GM23338 (cell line): ENCODE results near the gene RASGRP4. TPM values are rescaled to one million over a fixed set of nuclear protein-coding genes. Genes with fewer than 3 reads are reported as not detected.
A peak's percentile ranks its signal among the peaks of the same experiment; 100 is the strongest.

Experiments used
- ATAC-seq: fragments of 200-7000 bp; cut with Tn5 transposase; 3 replicates; pipeline ENCODE4 v1.9.1; 2020
- DNase-seq: peaks from one replicate; pipeline ENCODE4 v3.0.0-alpha.2; 2015; ENCODE audit warnings: low spot score
- H2AFZ ChIP-seq: fragments of 200-600 bp; sonication (generic); 2 replicates; pipeline ENCODE4 v1.8.0; 2016; ENCODE audit warnings: antibody characterized with exemption, mild to moderate bottlenecking, moderate library complexity
- H3F3A ChIP-seq: fragments of 200-600 bp; sonication (generic); replicated peaks from 2 replicates; pipeline ENCODE4 v1.8.0; 2017; ENCODE audit warnings: antibody characterized with exemption, mixed run types, low read depth
- H3K27ac ChIP-seq: fragments of 200-600 bp; sonication (generic); 2 replicates; pipeline ENCODE4 v1.6.1; 2016; ENCODE audit warnings: low read depth
- H3K27me3 ChIP-seq: fragments of 200-600 bp; sonication (generic); 2 replicates; pipeline ENCODE4 v1.8.0; 2016; ENCODE audit warnings: mild to moderate bottlenecking, mixed run types, moderate library complexity; ENCODE audit not compliant: insufficient read depth
- H3K36me3 ChIP-seq: fragments of 200-600 bp; sonication (generic); 2 replicates; pipeline ENCODE4 v1.8.0; 2016; ENCODE audit warnings: mild to moderate bottlenecking; ENCODE audit not compliant: insufficient read depth
- H3K4me1 ChIP-seq: fragments of 200-600 bp; sonication (generic); 2 replicates; pipeline ENCODE4 v1.8.0; 2016; ENCODE audit warnings: mild to moderate bottlenecking, moderate library complexity; ENCODE audit not compliant: insufficient read depth
- H3K4me2 ChIP-seq: fragments of 200-600 bp; sonication (generic); 2 replicates; pipeline ENCODE4 v1.7.1; 2017; ENCODE audit warnings: mixed run types
- H3K4me3 ChIP-seq: fragments of 200-600 bp; sonication (generic); 2 replicates; pipeline ENCODE4 v1.6.1; 2016; ENCODE audit warnings: mixed run types
- H3K79me2 ChIP-seq: fragments of 200-600 bp; sonication (generic); replicated peaks from 2 replicates; pipeline ENCODE4 v1.8.0; 2017; ENCODE audit warnings: mild to moderate bottlenecking; ENCODE audit not compliant: insufficient read depth
- H3K9me2 ChIP-seq: fragments of 200-600 bp; sonication (generic); 2 replicates; pipeline ENCODE4 v1.8.0; 2017; ENCODE audit not compliant: insufficient read depth
- H4K20me1 ChIP-seq: fragments of 200-600 bp; sonication (generic); replicated peaks from 2 replicates; pipeline ENCODE4 v1.8.0; 2017; ENCODE audit warnings: mild to moderate bottlenecking; ENCODE audit not compliant: insufficient read depth
- H3K27ac Mint-ChIP-seq: 2 replicates; pipeline ENCODE4 v1.8.0; 2020; ENCODE audit warnings: inconsistent platforms, mild to moderate bottlenecking, moderate library complexity, mixed read lengths
- H3K27me3 Mint-ChIP-seq: 3 replicates; pipeline ENCODE4 v1.8.0; 2022; ENCODE audit warnings: low read depth, mild to moderate bottlenecking, moderate library complexity, mixed read lengths, inconsistent platforms; ENCODE audit not compliant: insufficient read depth, poor library complexity
- H3K36me3 Mint-ChIP-seq: 3 replicates; pipeline ENCODE4 v1.8.0; 2021; ENCODE audit warnings: low read depth, mild to moderate bottlenecking, inconsistent platforms, moderate library complexity, mixed read lengths
- H3K4me1 Mint-ChIP-seq: 3 replicates; pipeline ENCODE4 v1.8.0; 2020; ENCODE audit warnings: mild to moderate bottlenecking, inconsistent platforms, mixed read lengths
- H3K4me3 Mint-ChIP-seq: 3 replicates; pipeline ENCODE4 v1.8.0; 2021; ENCODE audit warnings: moderate library complexity, mild to moderate bottlenecking, inconsistent platforms, mixed read lengths
- H3K9me3 Mint-ChIP-seq: 3 replicates; pipeline ENCODE4 v1.8.0; 2020; ENCODE audit warnings: moderate library complexity, mild to moderate bottlenecking, inconsistent platforms, mixed read lengths
- CREB1 ChIP-seq: fragments of 250-450 bp; sonication (Bioruptor Pico); IDR thresholded peaks from 2 replicates; pipeline ENCODE4 v1.5.0; 2020; ENCODE audit warnings: low read depth, mild to moderate bottlenecking, moderate library complexity
- EZH2 ChIP-seq: fragments of 200-600 bp; sonication (generic); IDR thresholded peaks from one replicate; pipeline ENCODE4 v1.8.0; 2017; ENCODE audit warnings: antibody characterized with exemption, mild to moderate bottlenecking, low read depth; ENCODE audit not compliant: unreplicated experiment
- EZH2phosphoT487 ChIP-seq: fragments of 200-600 bp; sonication (generic); IDR thresholded peaks from one replicate; pipeline ENCODE4 v1.8.1; 2018; ENCODE audit warnings: antibody characterized with exemption; ENCODE audit not compliant: unreplicated experiment
- JUNB ChIP-seq: IDR thresholded peaks from one replicate; pipeline ENCODE4 v1.6.1; 2016; ENCODE audit warnings: antibody characterized with exemption; ENCODE audit not compliant: unreplicated experiment
- NANOG ChIP-seq: IDR thresholded peaks from 2 replicates; pipeline ENCODE4 v1.6.1; 2016; ENCODE audit warnings: antibody characterized with exemption, borderline replicate concordance
- POLR2AphosphoS5 ChIP-seq: IDR thresholded peaks from 2 replicates; pipeline ENCODE4 v1.6.1; 2016; ENCODE audit warnings: antibody characterized with exemption, low read depth
- STAT1 ChIP-seq: IDR thresholded peaks from one replicate; pipeline ENCODE4 v1.6.1; 2016; ENCODE audit warnings: antibody characterized with exemption; ENCODE audit not compliant: unreplicated experiment
- ZNF114 ChIP-seq: fragments of 250-450 bp; sonication (Bioruptor Pico); IDR thresholded peaks from 2 replicates; pipeline ENCODE4 v1.5.0; 2020; ENCODE audit warnings: mild to moderate bottlenecking, moderate library complexity
- ZNF331 ChIP-seq: fragments of 250-450 bp; sonication (Bioruptor Pico); IDR thresholded peaks from 2 replicates; pipeline ENCODE4 v1.5.0; 2020; ENCODE audit warnings: low read depth, mild to moderate bottlenecking, moderate library complexity
- polyA plus RNA-seq: library from polyadenylated mRNA; unstranded; fragments of >200 nt; fragmentation: Nextera tagmentation; extraction: Ambion mirVana; gene quantifications from 2 replicates; pipeline ENCODE4 v1.2.1, GENCODE V29; 2016
- total RNA-seq: library from RNA; depleted of rRNA; stranded (reverse); fragments of >200 nt; shearing (Covaris generic); gene quantifications from 2 replicates; pipeline ENCODE4 v1.2.3, GENCODE V29; 2014
- TF ChIP-seq, protein P1 (sequence below): fragments of 250-450 bp; sonication (Bioruptor Pico); IDR thresholded peaks from 2 replicates; pipeline ENCODE4 v1.5.0; 2020; ENCODE audit warnings: mild to moderate bottlenecking, moderate library complexity
- TF ChIP-seq, protein P2 (sequence below): IDR thresholded peaks from one replicate; pipeline ENCODE4 v1.6.1; 2018; ENCODE audit warnings: antibody characterized with exemption; ENCODE audit not compliant: unreplicated experiment
- TF ChIP-seq, protein P3 (sequence below): IDR thresholded peaks from 2 replicates; pipeline ENCODE4 v1.6.1; 2016; ENCODE audit warnings: antibody characterized with exemption
- TF ChIP-seq, protein P4 (sequence below), 2 experiments: fragments of 200-600 bp in 1 of 2; sonication (generic) in 1 of 2; conservative IDR thresholded peaks; 2 replicates each; pipeline versions ENCODE4 v1.5.1 to v1.6.1; 2016 to 2017; ENCODE audit warnings: antibody characterized with exemption in 2 of 2, low read depth in 2 of 2, mild to moderate bottlenecking in 2 of 2, moderate library complexity in 1 of 2

Gene RASGRP4
- total and polyA plus RNA-seq, 2 experiments from 2014 or later = 1.6 to 3.6 TPM

DNA sequence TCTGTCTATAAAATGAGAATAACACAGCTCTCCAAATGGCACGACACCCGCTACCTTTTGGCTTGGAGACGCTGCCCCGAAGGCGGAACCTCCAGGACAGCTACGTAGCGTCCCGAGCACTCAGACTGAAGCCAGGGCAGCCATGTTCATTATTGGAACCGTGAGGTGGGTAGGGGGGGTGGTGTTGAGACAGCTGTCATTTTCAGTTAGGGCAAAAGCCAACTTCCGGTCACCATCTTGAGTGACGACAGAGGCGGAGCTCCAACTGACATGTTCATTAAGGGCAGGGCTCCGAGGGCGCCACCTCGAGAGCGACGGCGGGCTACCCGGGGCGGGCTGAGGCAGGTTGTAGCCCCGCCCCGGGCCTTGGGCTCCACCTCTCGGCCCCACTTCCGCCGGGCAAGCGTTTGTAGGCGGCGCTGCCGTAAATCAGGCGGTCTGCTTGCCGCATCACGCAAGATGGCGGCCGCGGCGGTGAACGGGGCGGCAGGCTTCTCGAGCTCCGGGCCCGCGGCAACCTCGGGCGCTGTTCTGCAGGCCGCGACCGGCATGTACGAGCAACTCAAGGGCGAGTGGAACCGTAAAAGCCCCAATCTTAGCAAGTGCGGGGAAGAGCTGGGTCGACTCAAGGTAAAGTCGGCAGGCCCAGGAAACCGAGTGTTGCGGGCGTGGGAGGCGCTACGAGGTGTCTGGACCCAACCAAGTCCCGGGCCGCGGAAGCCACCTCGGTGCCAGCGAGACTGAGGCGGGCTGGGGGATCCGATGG lies 51.5 kb downstream of the RASGRP4 start, which contains the start of gene PSMD8:
Gene PSMD8, plus strand, starts transcription at position 240 of the 766 bp plus-strand sequence. Its CDS starts 31 bp downstream, at position 271.
- no peaks in the 10 kb centered on the region for H3K27me3 ChIP-seq
- H3K4me3 ChIP-seq = peak within 1 kb of the TSS; percentile 90
- H3K36me3 ChIP-seq = peaks cover 13% of the 10 kb centered on the region; the same call in 1 of the 2 replicates
- peaks cover 15% of the 10 kb centered on the region for H4K20me1 ChIP-seq
- peak within 1 kb of the TSS; percentile 98 for H3K4me2 ChIP-seq
- H3K79me2 ChIP-seq = peaks cover 29% of the 10 kb centered on the region
- no peaks in the 10 kb centered on the region for H3F3A ChIP-seq
- peaks cover 12% of the 10 kb centered on the region for H3K27me3 Mint-ChIP-seq
- peaks cover 14% of the 10 kb centered on the region for H3K36me3 Mint-ChIP-seq
- DNase-seq (peak; percentile 100), ATAC-seq (peak; percentile 97)
- no peaks in the 10 kb centered on the region for H3K9me2 ChIP-seq
- H3K4me1 ChIP-seq = peaks cover 10% of the 10 kb centered on the region; the same call in 1 of the 2 replicates
- H3K27ac ChIP-seq = peak within 1 kb of the TSS; percentile 8; the same call in 1 of the 2 replicates
- no peaks in the 10 kb centered on the region; the same call in 2 of the 3 replicates for H3K9me3 Mint-ChIP-seq
- TF ChIP-seq, protein P1, sequence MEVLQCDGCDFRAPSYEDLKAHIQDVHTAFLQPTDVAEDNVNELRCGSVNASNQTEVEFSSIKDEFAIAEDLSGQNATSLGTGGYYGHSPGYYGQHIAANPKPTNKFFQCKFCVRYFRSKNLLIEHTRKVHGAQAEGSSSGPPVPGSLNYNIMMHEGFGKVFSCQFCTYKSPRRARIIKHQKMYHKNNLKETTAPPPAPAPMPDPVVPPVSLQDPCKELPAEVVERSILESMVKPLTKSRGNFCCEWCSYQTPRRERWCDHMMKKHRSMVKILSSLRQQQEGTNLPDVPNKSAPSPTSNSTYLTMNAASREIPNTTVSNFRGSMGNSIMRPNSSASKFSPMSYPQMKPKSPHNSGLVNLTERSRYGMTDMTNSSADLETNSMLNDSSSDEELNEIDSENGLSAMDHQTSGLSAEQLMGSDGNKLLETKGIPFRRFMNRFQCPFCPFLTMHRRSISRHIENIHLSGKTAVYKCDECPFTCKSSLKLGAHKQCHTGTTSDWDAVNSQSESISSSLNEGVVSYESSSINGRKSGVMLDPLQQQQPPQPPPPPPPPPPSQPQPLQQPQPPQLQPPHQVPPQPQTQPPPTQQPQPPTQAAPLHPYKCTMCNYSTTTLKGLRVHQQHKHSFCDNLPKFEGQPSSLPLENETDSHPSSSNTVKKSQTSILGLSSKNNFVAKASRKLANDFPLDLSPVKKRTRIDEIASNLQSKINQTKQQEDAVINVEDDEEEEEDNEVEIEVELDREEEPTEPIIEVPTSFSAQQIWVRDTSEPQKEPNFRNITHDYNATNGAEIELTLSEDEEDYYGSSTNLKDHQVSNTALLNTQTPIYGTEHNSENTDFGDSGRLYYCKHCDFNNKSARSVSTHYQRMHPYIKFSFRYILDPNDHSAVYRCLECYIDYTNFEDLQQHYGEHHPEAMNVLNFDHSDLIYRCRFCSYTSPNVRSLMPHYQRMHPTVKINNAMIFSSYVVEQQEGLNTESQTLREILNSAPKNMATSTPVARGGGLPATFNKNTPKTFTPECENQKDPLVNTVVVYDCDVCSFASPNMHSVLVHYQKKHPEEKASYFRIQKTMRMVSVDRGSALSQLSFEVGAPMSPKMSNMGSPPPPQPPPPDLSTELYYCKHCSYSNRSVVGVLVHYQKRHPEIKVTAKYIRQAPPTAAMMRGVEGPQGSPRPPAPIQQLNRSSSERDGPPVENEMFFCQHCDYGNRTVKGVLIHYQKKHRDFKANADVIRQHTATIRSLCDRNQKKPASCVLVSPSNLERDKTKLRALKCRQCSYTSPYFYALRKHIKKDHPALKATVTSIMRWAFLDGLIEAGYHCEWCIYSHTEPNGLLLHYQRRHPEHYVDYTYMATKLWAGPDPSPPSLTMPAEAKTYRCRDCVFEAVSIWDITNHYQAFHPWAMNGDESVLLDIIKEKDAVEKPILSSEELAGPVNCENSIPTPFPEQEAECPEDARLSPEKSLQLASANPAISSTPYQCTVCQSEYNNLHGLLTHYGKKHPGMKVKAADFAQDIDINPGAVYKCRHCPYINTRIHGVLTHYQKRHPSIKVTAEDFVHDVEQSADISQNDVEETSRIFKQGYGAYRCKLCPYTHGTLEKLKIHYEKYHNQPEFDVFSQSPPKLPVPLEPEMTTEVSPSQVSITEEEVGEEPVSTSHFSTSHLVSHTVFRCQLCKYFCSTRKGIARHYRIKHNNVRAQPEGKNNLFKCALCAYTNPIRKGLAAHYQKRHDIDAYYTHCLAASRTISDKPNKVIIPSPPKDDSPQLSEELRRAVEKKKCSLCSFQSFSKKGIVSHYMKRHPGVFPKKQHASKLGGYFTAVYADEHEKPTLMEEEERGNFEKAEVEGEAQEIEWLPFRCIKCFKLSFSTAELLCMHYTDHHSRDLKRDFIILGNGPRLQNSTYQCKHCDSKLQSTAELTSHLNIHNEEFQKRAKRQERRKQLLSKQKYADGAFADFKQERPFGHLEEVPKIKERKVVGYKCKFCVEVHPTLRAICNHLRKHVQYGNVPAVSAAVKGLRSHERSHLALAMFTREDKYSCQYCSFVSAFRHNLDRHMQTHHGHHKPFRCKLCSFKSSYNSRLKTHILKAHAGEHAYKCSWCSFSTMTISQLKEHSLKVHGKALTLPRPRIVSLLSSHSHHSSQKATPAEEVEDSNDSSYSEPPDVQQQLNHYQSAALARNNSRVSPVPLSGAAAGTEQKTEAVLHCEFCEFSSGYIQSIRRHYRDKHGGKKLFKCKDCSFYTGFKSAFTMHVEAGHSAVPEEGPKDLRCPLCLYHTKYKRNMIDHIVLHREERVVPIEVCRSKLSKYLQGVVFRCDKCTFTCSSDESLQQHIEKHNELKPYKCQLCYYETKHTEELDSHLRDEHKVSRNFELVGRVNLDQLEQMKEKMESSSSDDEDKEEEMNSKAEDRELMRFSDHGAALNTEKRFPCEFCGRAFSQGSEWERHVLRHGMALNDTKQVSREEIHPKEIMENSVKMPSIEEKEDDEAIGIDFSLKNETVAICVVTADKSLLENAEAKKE (CRISPR knock-in tag) = no peak
- TF ChIP-seq EZH2 = no peak
- no peak for TF ChIP-seq EZH2phosphoT487
- TF ChIP-seq NANOG = no peak
- peak; percentile 90 for TF ChIP-seq CREB1 (CRISPR knock-in tag)
- no peak for TF ChIP-seq ZNF331 (CRISPR knock-in tag)
- TF ChIP-seq POLR2AphosphoS5 = peak; percentile 93
- TF ChIP-seq, protein P2, sequence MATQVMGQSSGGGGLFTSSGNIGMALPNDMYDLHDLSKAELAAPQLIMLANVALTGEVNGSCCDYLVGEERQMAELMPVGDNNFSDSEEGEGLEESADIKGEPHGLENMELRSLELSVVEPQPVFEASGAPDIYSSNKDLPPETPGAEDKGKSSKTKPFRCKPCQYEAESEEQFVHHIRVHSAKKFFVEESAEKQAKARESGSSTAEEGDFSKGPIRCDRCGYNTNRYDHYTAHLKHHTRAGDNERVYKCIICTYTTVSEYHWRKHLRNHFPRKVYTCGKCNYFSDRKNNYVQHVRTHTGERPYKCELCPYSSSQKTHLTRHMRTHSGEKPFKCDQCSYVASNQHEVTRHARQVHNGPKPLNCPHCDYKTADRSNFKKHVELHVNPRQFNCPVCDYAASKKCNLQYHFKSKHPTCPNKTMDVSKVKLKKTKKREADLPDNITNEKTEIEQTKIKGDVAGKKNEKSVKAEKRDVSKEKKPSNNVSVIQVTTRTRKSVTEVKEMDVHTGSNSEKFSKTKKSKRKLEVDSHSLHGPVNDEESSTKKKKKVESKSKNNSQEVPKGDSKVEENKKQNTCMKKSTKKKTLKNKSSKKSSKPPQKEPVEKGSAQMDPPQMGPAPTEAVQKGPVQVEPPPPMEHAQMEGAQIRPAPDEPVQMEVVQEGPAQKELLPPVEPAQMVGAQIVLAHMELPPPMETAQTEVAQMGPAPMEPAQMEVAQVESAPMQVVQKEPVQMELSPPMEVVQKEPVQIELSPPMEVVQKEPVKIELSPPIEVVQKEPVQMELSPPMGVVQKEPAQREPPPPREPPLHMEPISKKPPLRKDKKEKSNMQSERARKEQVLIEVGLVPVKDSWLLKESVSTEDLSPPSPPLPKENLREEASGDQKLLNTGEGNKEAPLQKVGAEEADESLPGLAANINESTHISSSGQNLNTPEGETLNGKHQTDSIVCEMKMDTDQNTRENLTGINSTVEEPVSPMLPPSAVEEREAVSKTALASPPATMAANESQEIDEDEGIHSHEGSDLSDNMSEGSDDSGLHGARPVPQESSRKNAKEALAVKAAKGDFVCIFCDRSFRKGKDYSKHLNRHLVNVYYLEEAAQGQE = no peak
- no peak for TF ChIP-seq JUNB
- no peak for TF ChIP-seq ZNF114 (CRISPR knock-in tag)
- TF ChIP-seq, protein P3, sequence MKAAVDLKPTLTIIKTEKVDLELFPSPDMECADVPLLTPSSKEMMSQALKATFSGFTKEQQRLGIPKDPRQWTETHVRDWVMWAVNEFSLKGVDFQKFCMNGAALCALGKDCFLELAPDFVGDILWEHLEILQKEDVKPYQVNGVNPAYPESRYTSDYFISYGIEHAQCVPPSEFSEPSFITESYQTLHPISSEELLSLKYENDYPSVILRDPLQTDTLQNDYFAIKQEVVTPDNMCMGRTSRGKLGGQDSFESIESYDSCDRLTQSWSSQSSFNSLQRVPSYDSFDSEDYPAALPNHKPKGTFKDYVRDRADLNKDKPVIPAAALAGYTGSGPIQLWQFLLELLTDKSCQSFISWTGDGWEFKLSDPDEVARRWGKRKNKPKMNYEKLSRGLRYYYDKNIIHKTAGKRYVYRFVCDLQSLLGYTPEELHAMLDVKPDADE = peak; percentile 93
- no peak for TF ChIP-seq STAT1
- TF ChIP-seq, protein P4, sequence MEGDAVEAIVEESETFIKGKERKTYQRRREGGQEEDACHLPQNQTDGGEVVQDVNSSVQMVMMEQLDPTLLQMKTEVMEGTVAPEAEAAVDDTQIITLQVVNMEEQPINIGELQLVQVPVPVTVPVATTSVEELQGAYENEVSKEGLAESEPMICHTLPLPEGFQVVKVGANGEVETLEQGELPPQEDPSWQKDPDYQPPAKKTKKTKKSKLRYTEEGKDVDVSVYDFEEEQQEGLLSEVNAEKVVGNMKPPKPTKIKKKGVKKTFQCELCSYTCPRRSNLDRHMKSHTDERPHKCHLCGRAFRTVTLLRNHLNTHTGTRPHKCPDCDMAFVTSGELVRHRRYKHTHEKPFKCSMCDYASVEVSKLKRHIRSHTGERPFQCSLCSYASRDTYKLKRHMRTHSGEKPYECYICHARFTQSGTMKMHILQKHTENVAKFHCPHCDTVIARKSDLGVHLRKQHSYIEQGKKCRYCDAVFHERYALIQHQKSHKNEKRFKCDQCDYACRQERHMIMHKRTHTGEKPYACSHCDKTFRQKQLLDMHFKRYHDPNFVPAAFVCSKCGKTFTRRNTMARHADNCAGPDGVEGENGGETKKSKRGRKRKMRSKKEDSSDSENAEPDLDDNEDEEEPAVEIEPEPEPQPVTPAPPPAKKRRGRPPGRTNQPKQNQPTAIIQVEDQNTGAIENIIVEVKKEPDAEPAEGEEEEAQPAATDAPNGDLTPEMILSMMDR (conservative IDR thresholded peaks at IDR 0.05; ENCODE audit: low read depth in 2 of 2) = peak in 1 of 2 experiments; percentile 33; a peak in 2 of 4 replicates
- peaks cover 14% of the 10 kb centered on the region for H3K4me1 Mint-ChIP-seq
- peak within 1 kb of the TSS; percentile 95 for H3K27ac Mint-ChIP-seq
- H2AFZ ChIP-seq = peak within 1 kb of the TSS; percentile 69
- H3K4me3 Mint-ChIP-seq = peak within 1 kb of the TSS; percentile 98
